Activated T-helper 17 cell treated with anti-CD3 and anti-CD28 coated beads, Interleukin-2, amount 50 U/mL, for 72 hours (primary cell): ENCODE results near the gene ATF4. TPM values are rescaled to one million over a fixed set of nuclear protein-coding genes. Genes with fewer than 3 reads are reported as not detected.

Experiments used
- ATAC-seq: fragments of 150-1000 bp; cut with Tn5 transposase; replicated peaks from 2 replicates; pipeline ENCODE4 v1.10.0; 2021; ENCODE audit warnings: mild to moderate bottlenecking, moderate library complexity
- H3K27ac Mint-ChIP-seq: one replicate; pipeline ENCODE4 v1.8.0; 2022; ENCODE audit warnings: mixed read lengths
- H3K27me3 Mint-ChIP-seq: one replicate; pipeline ENCODE4 v1.8.0; 2022; ENCODE audit warnings: mixed read lengths
- H3K36me3 Mint-ChIP-seq: one replicate; pipeline ENCODE4 v1.8.0; 2022; ENCODE audit warnings: low read depth, mild to moderate bottlenecking, mixed read lengths
- H3K4me1 Mint-ChIP-seq: one replicate; pipeline ENCODE4 v1.8.0; 2022; ENCODE audit warnings: mixed read lengths
- H3K4me3 Mint-ChIP-seq: one replicate; pipeline ENCODE4 v1.8.0; 2022; ENCODE audit warnings: mild to moderate bottlenecking, mixed read lengths
- H3K9me3 Mint-ChIP-seq: one replicate; pipeline ENCODE4 v1.8.0; 2022; ENCODE audit warnings: mixed read lengths
- total RNA-seq, 2 donors: library from RNA; stranded (reverse); gene quantifications; one replicate each; pipeline ENCODE4 v1.2.3, GENCODE V29; 2022

The ATF4 gene
- total RNA-seq, 2 donors from 2014 or later, result 338 to 432 TPM

DNA sequence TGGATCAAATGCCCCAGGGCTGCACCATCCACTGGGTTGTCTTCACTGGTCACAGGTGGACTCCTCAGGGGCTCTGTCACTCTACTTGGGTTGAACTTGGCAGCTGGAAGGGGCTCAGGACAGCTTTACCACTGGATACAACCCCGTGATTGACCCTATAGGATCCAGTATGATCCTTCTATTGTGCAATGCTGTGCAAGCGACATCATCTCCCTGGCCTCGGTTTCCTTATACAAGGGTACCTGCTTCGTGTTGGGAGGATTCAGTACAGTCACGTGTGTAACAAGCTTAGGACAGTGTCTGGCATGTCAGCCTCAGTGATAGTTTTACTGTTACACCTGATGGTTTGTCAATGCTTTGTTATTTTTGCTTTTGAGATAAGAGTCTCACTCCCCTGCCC, 38.8 kb upstream of the ATF4 start:
- H3K9me3 Mint-ChIP-seq, result no peaks in the 10 kb centered on the region
- H3K27ac Mint-ChIP-seq, result no peak overlapping the region
- H3K27me3 Mint-ChIP-seq, result no peaks in the 10 kb centered on the region
- no peaks in the 10 kb centered on the region for H3K4me1 Mint-ChIP-seq
- no peak for ATAC-seq
- no peak overlapping the region for H3K4me3 Mint-ChIP-seq
- no peaks in the 10 kb centered on the region for H3K36me3 Mint-ChIP-seq

DNA sequence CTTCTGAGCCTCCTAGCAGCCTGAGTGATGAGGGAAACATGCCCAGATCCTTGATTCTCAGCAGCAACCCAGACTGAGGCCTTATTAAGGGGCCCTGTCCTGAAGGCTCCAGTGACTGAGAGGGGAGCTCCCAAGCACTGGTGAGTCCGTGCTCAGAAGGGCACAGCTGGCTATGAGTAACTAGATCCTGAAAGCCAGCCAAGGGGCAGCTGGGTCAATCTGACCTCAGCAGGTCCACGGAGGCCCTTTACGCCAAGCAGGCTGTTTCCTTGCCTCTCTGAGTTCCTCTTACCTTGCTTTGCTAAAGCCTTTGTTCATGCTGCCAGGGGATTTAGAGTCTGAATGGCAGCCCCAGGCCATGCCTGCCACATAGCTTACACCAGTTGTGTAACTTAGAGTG, 37.6 kb upstream of the ATF4 start:
- H3K27ac Mint-ChIP-seq, result no peak overlapping the region
- H3K4me1 Mint-ChIP-seq, result no peaks in the 10 kb centered on the region
- no peaks in the 10 kb centered on the region for H3K27me3 Mint-ChIP-seq
- no peak for ATAC-seq
- H3K4me3 Mint-ChIP-seq, result no peak overlapping the region
- no peaks in the 10 kb centered on the region for H3K9me3 Mint-ChIP-seq
- no peaks in the 10 kb centered on the region for H3K36me3 Mint-ChIP-seq

- no peaks in the 10 kb centered on the region for H3K27me3 Mint-ChIP-seq
- no peak overlapping the region for H3K4me3 Mint-ChIP-seq
- no peak overlapping the region for H3K27ac Mint-ChIP-seq
- no peaks in the 10 kb centered on the region for H3K9me3 Mint-ChIP-seq
- no peaks in the 10 kb centered on the region for H3K36me3 Mint-ChIP-seq
- peaks cover 6% of the 10 kb centered on the region for H3K4me1 Mint-ChIP-seq
- no peak for ATAC-seq
These were observed 33.2 kb upstream of the ATF4 start for GRCh38 chr22:39486951-39487825.

- no peak for ATAC-seq
- H3K36me3 Mint-ChIP-seq, result no peaks in the 10 kb centered on the region
- no peaks in the 10 kb centered on the region for H3K27me3 Mint-ChIP-seq
- H3K4me3 Mint-ChIP-seq, result no peak overlapping the region
- no peak overlapping the region for H3K27ac Mint-ChIP-seq
- no peaks in the 10 kb centered on the region for H3K9me3 Mint-ChIP-seq
- H3K4me1 Mint-ChIP-seq, result peaks cover 6% of the 10 kb centered on the region
These were observed 32.4 kb upstream of the ATF4 start for GRCh38 chr22:39487826-39488520.

DNA sequence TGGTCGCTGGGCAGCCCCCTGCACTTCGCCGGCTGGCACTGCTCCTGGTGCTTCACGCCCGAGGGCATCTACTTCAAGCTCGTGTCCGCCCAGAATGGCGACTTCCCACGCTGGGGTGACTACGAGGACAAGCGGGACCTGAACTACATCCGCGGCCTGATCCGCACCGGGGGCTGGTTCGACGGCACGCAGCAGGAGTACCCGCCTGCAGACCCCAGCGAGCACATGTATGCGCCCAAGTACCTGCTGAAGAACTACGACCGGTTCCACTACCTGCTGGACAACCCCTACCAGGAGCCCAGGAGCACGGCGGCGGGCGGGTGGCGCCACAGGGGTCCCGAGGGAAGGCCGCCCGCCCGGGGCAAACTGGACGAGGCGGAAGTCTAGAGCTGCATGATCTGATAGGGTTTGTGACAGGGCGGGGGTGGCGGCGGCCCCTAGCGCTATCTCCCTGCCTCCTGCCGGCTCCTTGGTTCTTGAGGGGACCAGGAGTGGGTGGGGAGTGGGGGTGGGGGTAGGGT, 31.7 kb upstream of the ATF4 start:
- H3K9me3 Mint-ChIP-seq, result no peaks in the 10 kb centered on the region
- no peak overlapping the region for H3K4me3 Mint-ChIP-seq

GRCh38 chr22:39489094-39490068, 31.0 kb upstream of the ATF4 start:
- Mint-ChIP-seq H3K9me3 (no peaks in the 10 kb centered on the region), H3K4me1 (peaks cover 6% of the 10 kb centered on the region), H3K27ac (no peak overlapping the region), H3K36me3 (no peaks in the 10 kb centered on the region), H3K4me3 (peak overlapping the region; percentile 23), H3K27me3 (no peaks in the 10 kb centered on the region)
- ATAC-seq, result no peak

More for the DNA sequence above, 31.7 kb upstream of the ATF4 start:
- no peak for ATAC-seq
- no peak overlapping the region for H3K27ac Mint-ChIP-seq
- no peaks in the 10 kb centered on the region for H3K36me3 Mint-ChIP-seq
- no peaks in the 10 kb centered on the region for H3K27me3 Mint-ChIP-seq
- peaks cover 6% of the 10 kb centered on the region for H3K4me1 Mint-ChIP-seq

GRCh38 chr22:39490135-39490798, 30.1 kb upstream of the ATF4 start:
- Mint-ChIP-seq H3K36me3 (no peaks in the 10 kb centered on the region), H3K9me3 (no peaks in the 10 kb centered on the region), H3K4me1 (peaks cover 6% of the 10 kb centered on the region), H3K27ac (peak overlapping the region; percentile 51), H3K27me3 (no peaks in the 10 kb centered on the region), H3K4me3 (peak overlapping the region; percentile 23)
- ATAC-seq, result peak; percentile 100

GRCh38 chr22:39490966-39491680, 29.2 kb upstream of the ATF4 start:
- no peak for ATAC-seq
- H3K27me3 Mint-ChIP-seq, result no peaks in the 10 kb centered on the region
- H3K4me1 Mint-ChIP-seq, result peaks cover 6% of the 10 kb centered on the region
- H3K4me3 Mint-ChIP-seq, result no peak overlapping the region
- H3K9me3 Mint-ChIP-seq, result no peaks in the 10 kb centered on the region
- no peaks in the 10 kb centered on the region for H3K36me3 Mint-ChIP-seq
- H3K27ac Mint-ChIP-seq, result no peak overlapping the region

- peaks cover 6% of the 10 kb centered on the region for H3K4me1 Mint-ChIP-seq
- H3K27ac Mint-ChIP-seq, result no peak overlapping the region
- H3K36me3 Mint-ChIP-seq, result no peaks in the 10 kb centered on the region
- ATAC-seq, result no peak
- no peak overlapping the region for H3K4me3 Mint-ChIP-seq
- no peaks in the 10 kb centered on the region for H3K27me3 Mint-ChIP-seq
- no peaks in the 10 kb centered on the region for H3K9me3 Mint-ChIP-seq
These were observed 28.7 kb upstream of the ATF4 start for GRCh38 chr22:39491696-39492095.

- ATAC-seq, result no peak
- no peaks in the 10 kb centered on the region for H3K9me3 Mint-ChIP-seq
- no peak overlapping the region for H3K27ac Mint-ChIP-seq
- peaks cover 6% of the 10 kb centered on the region for H3K4me1 Mint-ChIP-seq
- no peaks in the 10 kb centered on the region for H3K36me3 Mint-ChIP-seq
- H3K4me3 Mint-ChIP-seq, result no peak overlapping the region
- H3K27me3 Mint-ChIP-seq, result no peaks in the 10 kb centered on the region
These were observed 28.2 kb upstream of the ATF4 start for GRCh38 chr22:39492186-39492585.

- Mint-ChIP-seq H3K4me1 (peaks cover 6% of the 10 kb centered on the region), H3K36me3 (no peaks in the 10 kb centered on the region), H3K27me3 (no peaks in the 10 kb centered on the region), H3K9me3 (no peaks in the 10 kb centered on the region), H3K27ac (no peak overlapping the region), H3K4me3 (no peak overlapping the region)
- no peak for ATAC-seq
These were observed 26.6 kb upstream of the ATF4 start for GRCh38 chr22:39493759-39494158.

GRCh38 chr22:39494471-39495120, 25.8 kb upstream of the ATF4 start:
- ATAC-seq, result no peak
- Mint-ChIP-seq H3K27ac (peak overlapping the region; percentile 15), H3K9me3 (no peaks in the 10 kb centered on the region)

More at GRCh38 chr22:39494471-39495120, 25.8 kb upstream of the ATF4 start:
- H3K36me3 Mint-ChIP-seq, result no peaks in the 10 kb centered on the region
- H3K4me3 Mint-ChIP-seq, result no peak overlapping the region
- H3K4me1 Mint-ChIP-seq, result peaks cover 6% of the 10 kb centered on the region
- H3K27me3 Mint-ChIP-seq, result no peaks in the 10 kb centered on the region
